CD8-positive, alpha-beta memory T cell (primary cell): ENCODE data around the gene SLC35B2. TPM values are rescaled to one million over a fixed set of nuclear protein-coding genes. Genes with fewer than 3 reads are reported as not detected.

Experiments
- CTCF ChIA-PET: fragments of 350-600 bp; sonication (Branson Sonifier 250); formaldehyde crosslinking; loops from one replicate; lab custom pipeline; 2021; ENCODE audit warnings: antibody characterized with exemption; lab: Charles Lee
- POLR2A ChIA-PET: fragments of 350-600 bp; sonication (Branson Sonifier 250); formaldehyde crosslinking; loops from one replicate; lab custom pipeline; 2021; ENCODE audit warnings: antibody characterized with exemption; lab: Charles Lee
- DNase-seq, 5 donors: peaks; one replicate each; pipeline versions ENCODE4 v3.0.0 to v3.0.0-alpha.2; 2020 to 2022; ENCODE audit warnings: mixed read lengths in 1 of 5
- H3K27ac ChIP-seq: one replicate; pipeline ENCODE4 v1.7.0; 2013; ENCODE audit warnings: low read depth, mild to moderate bottlenecking, low read length, moderate library complexity
- H3K27me3 ChIP-seq: 2 replicates; pipeline ENCODE4 v1.7.0; 2013; ENCODE audit warnings: low read length, mild to moderate bottlenecking; ENCODE audit not compliant: insufficient read depth, poor library complexity, severe bottlenecking
- H3K36me3 ChIP-seq: 2 replicates; pipeline ENCODE4 v1.7.0; 2013; ENCODE audit warnings: mild to moderate bottlenecking, low read length, moderate library complexity; ENCODE audit not compliant: insufficient read depth
- H3K4me1 ChIP-seq: 2 replicates; pipeline ENCODE4 v1.7.0; 2013; ENCODE audit warnings: mild to moderate bottlenecking, low read length, moderate library complexity; ENCODE audit not compliant: insufficient read depth
- H3K4me3 ChIP-seq: 2 replicates; pipeline ENCODE4 v1.7.0; 2013; ENCODE audit warnings: mild to moderate bottlenecking, low read length
- H3K9me3 ChIP-seq: 2 replicates; pipeline ENCODE4 v1.7.0; 2013; ENCODE audit warnings: mild to moderate bottlenecking, low read length
- H3K27ac Mint-ChIP-seq, 8 donors: one replicate each; pipeline ENCODE4 v1.8.0; 2020 to 2021; ENCODE audit warnings: mixed read lengths in 8 of 8, mild to moderate bottlenecking in 6 of 8, inconsistent platforms in 3 of 8, moderate library complexity in 3 of 8
- H3K27me3 Mint-ChIP-seq, 2 donors: one replicate each; pipeline ENCODE4 v1.8.0; 2020 to 2021; ENCODE audit warnings: mixed read lengths in 2 of 2, mild to moderate bottlenecking in 1 of 2, moderate library complexity in 1 of 2
- H3K36me3 Mint-ChIP-seq, 3 donors: one replicate each; pipeline ENCODE4 v1.8.0; 2020 to 2021; ENCODE audit warnings: mixed read lengths in 3 of 3, inconsistent platforms in 1 of 3, mild to moderate bottlenecking in 1 of 3
- H3K4me1 Mint-ChIP-seq, 3 donors: one replicate each; pipeline ENCODE4 v1.8.0; 2020 to 2021; ENCODE audit warnings: mixed read lengths in 3 of 3, inconsistent platforms in 1 of 3, mild to moderate bottlenecking in 1 of 3
- H3K4me3 Mint-ChIP-seq, 7 donors: one replicate each; pipeline ENCODE4 v1.8.0; 2020 to 2021; ENCODE audit warnings: mixed read lengths in 7 of 7, mild to moderate bottlenecking in 6 of 7, moderate library complexity in 4 of 7, inconsistent platforms in 2 of 7
- H3K9me3 Mint-ChIP-seq, 5 donors: one replicate each; pipeline ENCODE4 v1.8.0; 2020 to 2022; ENCODE audit warnings: mixed read lengths in 5 of 5, mild to moderate bottlenecking in 3 of 5, moderate library complexity in 2 of 5, inconsistent platforms in 1 of 5
- polyA plus RNA-seq: library from polyadenylated mRNA; unstranded; fragments of 300-500 nt; fragmentation: Illumina TruSeq; gene quantifications from one replicate; pipeline ENCODE4 v1.2.3, GENCODE V29; 2021
- total RNA-seq, 2 experiments: library from RNA; stranded (reverse); gene quantifications; one replicate each; pipeline ENCODE4 v1.2.3, GENCODE V29; 2021

SLC35B2 gene
- total and polyA plus RNA-seq, 3 experiments from 2014 or later, result 34.8 to 49.0 (median 35.7) TPM

DNA sequence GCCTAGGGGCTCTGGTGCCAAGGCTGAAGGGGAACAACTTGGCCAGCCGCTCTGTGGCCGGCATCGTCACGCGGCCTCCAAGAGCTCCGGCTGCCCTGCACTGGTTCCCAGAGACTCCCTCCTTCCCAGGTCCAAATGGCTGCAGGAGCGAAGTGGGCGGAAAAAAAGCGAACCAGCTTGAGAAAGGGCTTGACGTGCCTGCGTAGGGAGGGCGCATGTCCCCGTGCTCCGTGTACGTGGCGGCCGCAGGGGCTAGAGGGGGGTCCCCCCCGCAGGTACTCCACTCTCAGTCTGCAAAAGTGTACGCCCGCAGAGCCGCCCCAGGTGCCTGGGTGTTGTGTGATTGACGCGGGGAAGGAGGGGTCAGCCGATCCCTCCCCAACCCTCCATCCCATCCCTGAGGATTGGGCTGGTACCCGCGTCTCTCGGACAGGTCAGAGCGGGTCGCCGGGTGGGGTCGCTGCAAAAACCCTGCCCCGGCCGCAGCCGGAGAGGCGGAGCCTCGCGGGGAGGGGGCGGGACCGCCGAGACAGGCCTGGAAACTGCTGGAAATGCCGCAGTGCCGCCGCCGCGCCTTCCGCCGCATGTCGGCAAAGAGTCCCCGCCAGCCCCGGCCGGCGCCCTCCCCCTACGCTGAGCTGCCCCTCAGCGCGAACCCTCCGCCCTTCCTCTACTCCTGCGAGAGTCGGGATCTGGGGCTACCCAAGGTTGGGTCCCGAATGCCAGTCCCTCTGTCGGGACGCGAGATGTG lies 11.2 kb downstream of the SLC35B2 start:
- Mint-ChIP-seq H3K9me3 (peaks cover 0 to 2% (median 0%) of the 10 kb centered on the region in 5 donors), H3K4me1 (peaks cover 34 to 49% (median 40%) of the 10 kb centered on the region in 3 donors), H3K4me3 (peak overlapping the region; percentile 91 to 99 (median 98)), H3K27ac (peak overlapping the region; percentile 91 to 99 (median 98)), H3K27me3 (peaks cover 0 to 7% of the 10 kb centered on the region in 2 donors), H3K36me3 (peaks cover 4 to 45% (median 13%) of the 10 kb centered on the region in 3 donors)
- Histone ChIP-seq H3K4me1 (peaks cover 23% of the 10 kb centered on the region), H3K9me3 (no peaks in the 10 kb centered on the region), H3K36me3 (peaks cover 29% of the 10 kb centered on the region), H3K27ac (peak overlapping the region; percentile 98), H3K27me3 (no peaks in the 10 kb centered on the region), H3K4me3 (peak overlapping the region; percentile 98)
- CTCF ChIA-PET, result interaction anchor here (0.8 to 6.3 kb wide), 12 partner anchors 10 to 99 kb away, joined by 3 to 74 read pairs (median 4); partner anchors contain the start of gene SLC35B2
- DNase-seq, result peak; percentile 76 to 86 (median 80)
- POLR2A ChIA-PET, result interaction anchor here (0.6 to 3.9 kb wide), 13 partner anchors 8 to 1074 kb away, joined by 3 to 77 read pairs (median 7); partner anchors contain the start of genes AARS2, CDC5L, GTPBP2 and NFKBIE

GRCh38 chr6:44245391-44245911 lies 11.9 kb downstream of the SLC35B2 start:
- H3K27ac ChIP-seq, result peak overlapping the region; percentile 98
- peaks cover 0 to 2% (median 0%) of the 10 kb centered on the region in 5 donors for H3K9me3 Mint-ChIP-seq

DNA sequence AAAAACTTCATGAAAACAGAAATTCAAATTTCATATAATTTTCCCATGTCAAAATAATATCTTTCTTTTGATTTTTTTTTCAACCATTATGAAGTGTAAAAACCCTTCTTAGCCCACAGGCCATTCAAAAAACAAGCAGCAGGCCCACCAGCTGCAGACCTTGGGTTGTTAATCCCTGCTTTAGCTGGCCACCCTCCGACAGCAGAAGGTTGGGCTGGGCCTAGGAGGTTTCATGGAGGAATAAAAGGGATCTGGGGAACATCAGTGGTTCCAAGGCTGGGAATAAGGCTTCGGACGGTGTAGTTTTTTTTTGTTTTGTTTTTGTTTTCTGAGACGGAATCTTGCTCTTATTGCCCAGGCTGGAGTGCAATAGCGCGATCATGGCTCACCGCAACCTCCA lies 14.0 kb downstream of the SLC35B2 start:
- peaks cover 2% of the 10 kb centered on the region for H3K36me3 ChIP-seq
- ChIA-PET CTCF (interaction anchor here (0.7 to 6.3 kb wide), 5 partner anchors 9 to 25 kb away, joined by 3 to 74 read pairs (median 4); partner anchors contain the start of gene SLC35B2), POLR2A (no interaction called here)
- no peaks in the 10 kb centered on the region for H3K9me3 ChIP-seq
- H3K9me3 Mint-ChIP-seq, result peaks cover 0 to 2% (median 0%) of the 10 kb centered on the region in 5 donors
- H3K4me3 ChIP-seq, result no peak overlapping the region
- H3K27me3 ChIP-seq, result no peaks in the 10 kb centered on the region
- H3K4me1 Mint-ChIP-seq, result peaks cover 18 to 27% (median 19%) of the 10 kb centered on the region in 3 donors
- peak overlapping the region in 3 of 7 donors; percentile 23 to 66 (median 45) for H3K4me3 Mint-ChIP-seq
- DNase-seq, result no peak
- peak overlapping the region in 1 of 8 donors; percentile 83 for H3K27ac Mint-ChIP-seq
- peaks cover 13% of the 10 kb centered on the region for H3K4me1 ChIP-seq
- peaks cover 0 to 9% of the 10 kb centered on the region in 2 donors for H3K27me3 Mint-ChIP-seq
- H3K36me3 Mint-ChIP-seq, result peaks cover 0 to 18% (median under 1%) of the 10 kb centered on the region in 3 donors
- no peak overlapping the region for H3K27ac ChIP-seq

More at GRCh38 chr6:44245391-44245911, 11.9 kb downstream of the SLC35B2 start:
- Histone ChIP-seq H3K4me1 (peaks cover 23% of the 10 kb centered on the region), H3K36me3 (peaks cover 23% of the 10 kb centered on the region), H3K27me3 (no peaks in the 10 kb centered on the region), H3K9me3 (no peaks in the 10 kb centered on the region), H3K4me3 (peak overlapping the region; percentile 98)
- Mint-ChIP-seq H3K27me3 (peaks cover 0 to 7% of the 10 kb centered on the region in 2 donors), H3K36me3 (peaks cover 4 to 39% (median 13%) of the 10 kb centered on the region in 3 donors), H3K27ac (peak overlapping the region; percentile 49 to 99 (median 93)), H3K4me1 (peaks cover 34 to 45% (median 35%) of the 10 kb centered on the region in 3 donors), H3K4me3 (peak overlapping the region; percentile 91 to 99 (median 98))
- DNase-seq, result no peak
- POLR2A ChIA-PET, result interaction anchor here (1.7 to 3.9 kb wide), 4 partner anchors 10 to 68 kb away, joined by 4 to 77 read pairs (median 16); partner anchors contain the start of genes AARS2, NFKBIE and SLC35B2
- CTCF ChIA-PET, result interaction anchor here (0.9 to 6.3 kb wide), 6 partner anchors 9 to 74 kb away, joined by 3 to 74 read pairs (median 4); partner anchors contain the start of gene SLC35B2

DNA sequence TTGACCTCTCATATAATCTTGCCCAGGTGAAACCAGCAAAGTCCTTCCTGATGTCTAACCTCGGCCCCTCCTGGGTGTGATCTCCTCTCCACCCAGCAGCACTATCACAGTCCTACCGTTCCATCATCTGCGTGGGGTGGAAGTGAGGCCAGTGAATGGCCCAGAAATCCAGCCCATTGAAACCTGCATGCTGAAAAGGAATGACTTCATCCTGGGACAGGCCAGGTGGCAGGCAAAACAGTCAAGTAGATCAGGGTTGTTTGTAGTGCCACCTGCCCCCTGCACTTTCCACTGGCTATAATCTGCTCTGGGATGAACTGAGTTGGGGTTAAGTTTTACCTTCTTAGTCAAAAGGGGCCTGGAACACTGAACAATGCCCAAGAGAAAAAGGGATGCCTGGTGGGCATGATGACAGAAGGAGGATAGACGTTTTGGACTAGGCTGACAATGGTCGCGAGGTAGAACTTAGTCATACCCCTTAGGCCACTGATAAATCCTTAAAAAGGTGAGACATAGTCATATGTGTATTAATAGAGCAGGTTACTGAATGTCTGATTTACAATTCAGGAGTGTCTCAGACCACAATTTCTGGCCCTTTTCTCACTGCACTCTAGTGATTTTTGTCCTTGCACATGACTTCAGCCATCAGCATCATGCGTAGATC lies 18.5 kb downstream of the SLC35B2 start:
- no peaks in the 10 kb centered on the region for H3K9me3 Mint-ChIP-seq
- Histone ChIP-seq H3K4me1 (peaks cover 12% of the 10 kb centered on the region), H3K27me3 (no peaks in the 10 kb centered on the region), H3K9me3 (no peaks in the 10 kb centered on the region), H3K4me3 (no peak overlapping the region), H3K27ac (no peak overlapping the region), H3K36me3 (no peaks in the 10 kb centered on the region)
- DNase-seq, result no peak
- peak overlapping the region; percentile 84 to 95 (median 89) for H3K4me3 Mint-ChIP-seq
- peak overlapping the region in 7 of 8 donors; percentile 63 to 98 (median 96) for H3K27ac Mint-ChIP-seq
- CTCF ChIA-PET, result interaction anchor here (1.6 to 6.3 kb wide), 4 partner anchors 8 to 60 kb away, joined by 4 to 69 read pairs (median 23); partner anchors contain the start of genes HSP90AB1 and SLC29A1
- H3K4me1 Mint-ChIP-seq, result peaks cover 10 to 15% (median 10%) of the 10 kb centered on the region in 3 donors
- peaks cover 0 to 2% of the 10 kb centered on the region in 2 donors for H3K27me3 Mint-ChIP-seq
- POLR2A ChIA-PET, result interaction anchor here (2.1 kb wide), 1 partner anchor 8 kb away, joined by 18 read pairs; the partner anchor contains the start of gene HSP90AB1
- H3K36me3 Mint-ChIP-seq, result peaks cover 0 to 3% (median 0%) of the 10 kb centered on the region in 3 donors

DNA sequence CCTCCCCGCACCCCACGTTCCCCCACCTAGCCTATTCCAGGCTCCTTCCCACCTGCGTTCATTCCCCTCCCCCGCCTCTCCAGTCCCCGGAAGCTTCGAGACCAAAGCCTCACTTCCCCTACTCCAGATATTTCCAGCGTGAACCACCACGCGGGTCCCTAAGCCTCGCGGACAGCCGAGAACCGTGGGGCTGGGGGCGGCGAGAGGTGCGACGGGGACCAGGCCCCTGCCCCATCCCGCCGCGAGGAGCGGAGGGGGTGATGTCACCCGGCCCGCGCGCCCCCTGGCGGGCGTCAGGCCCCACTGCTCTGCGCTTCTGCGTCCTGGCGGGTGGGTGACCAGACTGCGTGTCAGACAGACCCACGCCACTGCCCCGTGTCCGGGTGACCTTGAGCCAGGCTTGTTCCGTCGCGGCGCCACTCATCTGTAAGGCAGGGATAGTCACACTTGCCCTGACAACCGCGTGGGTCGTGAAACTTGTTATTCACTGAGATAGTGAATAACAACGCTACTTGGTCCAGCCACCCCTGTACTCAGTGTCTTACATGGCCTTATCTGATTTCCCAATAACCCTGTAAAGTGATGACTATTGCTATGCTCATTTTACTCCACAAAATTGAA lies 19.4 kb downstream of the SLC35B2 start:
- Histone ChIP-seq H3K36me3 (no peaks in the 10 kb centered on the region), H3K4me1 (peaks cover 12% of the 10 kb centered on the region), H3K27me3 (no peaks in the 10 kb centered on the region), H3K27ac (peak overlapping the region; percentile 87), H3K4me3 (peak overlapping the region; percentile 77), H3K9me3 (no peaks in the 10 kb centered on the region)
- Mint-ChIP-seq H3K36me3 (peaks cover 0 to 3% (median 0%) of the 10 kb centered on the region in 3 donors), H3K27ac (peak overlapping the region; percentile 63 to 98 (median 96)), H3K4me3 (peak overlapping the region; percentile 84 to 95 (median 89)), H3K4me1 (peaks cover 10 to 15% (median 10%) of the 10 kb centered on the region in 3 donors), H3K9me3 (no peaks in the 10 kb centered on the region), H3K27me3 (peaks cover 0 to 2% of the 10 kb centered on the region in 2 donors)
- peak; percentile 70 to 85 (median 76) for DNase-seq
- CTCF ChIA-PET, result interaction anchor here (0.9 to 6.3 kb wide), 16 partner anchors 9 to 141 kb away, joined by 3 to 69 read pairs (median 4); partner anchors contain the start of genes HSP90AB1, SLC29A1 and SLC35B2
- POLR2A ChIA-PET, result interaction anchor here (0.6 to 2.1 kb wide), 5 partner anchors 9 to 1184 kb away, joined by 3 to 18 read pairs (median 3); partner anchors contain the start of genes CUL7, HSP90AB1 and SLC29A1

- Histone ChIP-seq H3K4me3 (peak overlapping the region; percentile 77), H3K27ac (peak overlapping the region; percentile 87), H3K4me1 (peaks cover 12% of the 10 kb centered on the region), H3K9me3 (no peaks in the 10 kb centered on the region), H3K36me3 (no peaks in the 10 kb centered on the region), H3K27me3 (no peaks in the 10 kb centered on the region)
- H3K4me1 Mint-ChIP-seq, result peaks cover 10 to 15% (median 10%) of the 10 kb centered on the region in 3 donors
- H3K36me3 Mint-ChIP-seq, result peaks cover 0 to 3% (median 0%) of the 10 kb centered on the region in 3 donors
- DNase-seq, result peak in 3 of 5 donors; percentile 61 to 81 (median 71)
- ChIA-PET CTCF (interaction anchor here (0.9 to 6.3 kb wide), 17 partner anchors 10 to 141 kb away, joined by 3 to 69 read pairs (median 5); partner anchors contain the start of genes HSP90AB1, SLC29A1 and SLC35B2), POLR2A (interaction anchor here (0.6 to 2.1 kb wide), 5 partner anchors 10 to 1183 kb away, joined by 3 to 18 read pairs (median 3); partner anchors contain the start of genes CUL7, HSP90AB1 and SLC29A1)
- peak overlapping the region; percentile 84 to 95 (median 89) for H3K4me3 Mint-ChIP-seq
- peaks cover 0 to 2% of the 10 kb centered on the region in 2 donors for H3K27me3 Mint-ChIP-seq
- no peaks in the 10 kb centered on the region for H3K9me3 Mint-ChIP-seq
- H3K27ac Mint-ChIP-seq, result peak overlapping the region; percentile 63 to 98 (median 96)
Measured at GRCh38 chr6:44237021-44237812, 20.1 kb downstream of the SLC35B2 start.
